ENCODE measurements around the gene PPP6R1. TPM values are rescaled to one million over a fixed set of nuclear protein-coding genes. Genes with fewer than 3 reads are reported as not detected.

Gene PPP6R1
- total RNA-seq, 2 experiments from 2014 or later, result 89.6 to 161 TPM

GRCh38 chr19:55208880-55209692 lies 49.7 kb downstream of the PPP6R1 start, which contains the start of gene PTPRH:
TSS of gene PTPRH (minus strand) at chr19:55209501. CDS start at chr19:55209433, 68 bp downstream.
- no peak within 1 kb of the TSS for H3K4me3 ChIP-seq (ENCODE audit: low read depth, low read length, poor library complexity, severe bottlenecking)
- no peaks in the 10 kb centered on the region for H3K36me3 ChIP-seq (ENCODE audit: insufficient read depth, low read length)
- TF ChIP-seq EZH2phosphoT487 (IDR thresholded peaks at IDR 0.05; ENCODE audit: borderline replicate concordance, low read depth, low read length) (no peak), CTCF (conservative IDR thresholded peaks at IDR 0.05; ENCODE audit: low read length) (no peak)
- H3K9me3 ChIP-seq (ENCODE audit: low read length), result no peaks in the 10 kb centered on the region
- intact Hi-C loops (cut with micrococcal nuclease; ENCODE audit: unreplicated experiment), result no loop called here
- H3K9me2 ChIP-seq (ENCODE audit: insufficient read depth, low read length), result no peaks in the 10 kb centered on the region
- no peak for DNase-seq (ENCODE audit: low spot score)
- H3K4me2 ChIP-seq (ENCODE audit: low read length), result no peak within 1 kb of the TSS; the same call in 1 of the 2 replicates
- H3K4me1 ChIP-seq (ENCODE audit: insufficient read depth, low read length, poor library complexity, severe bottlenecking), result peaks cover 7% of the 10 kb centered on the region
- POLR2A ChIA-PET, result no interaction called here
- H4K20me1 ChIP-seq (ENCODE audit: insufficient read depth, low read length), result no peaks in the 10 kb centered on the region
- CTCF ChIA-PET (ENCODE audit: unreplicated experiment), result no interaction called here
- H3K27ac ChIP-seq (ENCODE audit: low read depth, low read length, poor library complexity, severe bottlenecking), result no peak within 1 kb of the TSS
- no TSS peak for BruUV-seq (replicated peaks)
- H2AFZ ChIP-seq (ENCODE audit: low read length), result no peak within 1 kb of the TSS
- no peaks in the 10 kb centered on the region for H3K79me2 ChIP-seq (ENCODE audit: insufficient read depth, low read depth, low read length)

DNA sequence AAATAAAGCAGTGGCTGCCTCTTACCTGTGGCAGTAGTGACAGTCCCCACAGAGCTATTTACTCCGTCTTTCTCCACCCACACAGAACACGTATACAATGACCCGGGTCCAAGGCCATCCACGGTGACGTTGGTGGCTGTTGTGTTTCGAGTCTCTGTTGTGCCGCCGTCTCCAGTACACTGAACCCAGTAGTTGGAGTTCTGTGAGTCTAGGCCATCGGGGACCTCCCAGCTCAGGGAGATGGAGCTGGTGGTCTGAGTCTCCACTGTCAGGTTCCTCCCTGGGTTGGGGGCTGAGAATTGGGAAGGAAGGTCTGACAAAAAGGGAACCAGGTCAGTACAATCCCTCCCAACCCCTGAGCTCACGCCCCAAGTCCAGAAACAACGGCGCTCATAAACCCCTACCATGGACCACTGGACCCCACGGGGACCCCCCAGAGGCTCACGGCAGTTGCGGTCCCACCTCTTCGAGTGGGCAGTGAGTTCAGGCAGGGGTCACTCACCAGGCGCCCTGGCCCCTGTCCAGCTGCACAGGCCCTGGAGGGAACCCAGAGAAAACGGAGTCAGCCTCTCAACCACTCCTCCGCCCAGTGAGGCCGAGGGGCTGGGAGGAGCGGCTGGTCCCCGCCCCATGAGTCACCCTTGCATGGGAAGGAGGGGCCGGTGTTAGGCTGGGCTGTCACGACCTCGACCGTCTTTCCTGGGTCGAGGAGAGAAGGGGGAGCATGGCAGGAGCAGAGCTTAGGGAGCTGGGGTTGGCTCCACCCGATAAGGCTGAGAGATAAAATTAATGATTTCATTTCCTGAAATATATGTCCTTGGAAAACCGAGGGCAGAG lies 51.9 kb downstream of the PPP6R1 start:
- Histone ChIP-seq H3K4me1 (ENCODE audit: insufficient read depth, low read length, poor library complexity, severe bottlenecking) (peaks cover 7% of the 10 kb centered on the region), H3K9me2 (ENCODE audit: insufficient read depth, low read length) (no peaks in the 10 kb centered on the region), H3K36me3 (ENCODE audit: insufficient read depth, low read length) (no peaks in the 10 kb centered on the region), H3K27ac (ENCODE audit: low read depth, low read length, poor library complexity, severe bottlenecking) (no peak overlapping the region), H2AFZ (ENCODE audit: low read length) (no peak overlapping the region), H4K20me1 (ENCODE audit: insufficient read depth, low read length) (no peaks in the 10 kb centered on the region), H3K4me3 (ENCODE audit: low read depth, low read length, poor library complexity, severe bottlenecking) (no peak overlapping the region), H3K79me2 (ENCODE audit: insufficient read depth, low read depth, low read length) (no peaks in the 10 kb centered on the region), H3K9me3 (ENCODE audit: low read length) (no peaks in the 10 kb centered on the region), H3K4me2 (ENCODE audit: low read length) (no peak overlapping the region)
- no peak for DNase-seq (ENCODE audit: low spot score)
- ChIA-PET POLR2A (no interaction called here), CTCF (ENCODE audit: unreplicated experiment) (interaction anchor here (0.6 kb wide), 1 partner anchor 726 kb away, joined by 6 read pairs; no protein-coding TSS in a partner anchor)
- BruUV-seq (replicated peaks), result no TSS peak
- TF ChIP-seq EZH2phosphoT487 (IDR thresholded peaks at IDR 0.05; ENCODE audit: borderline replicate concordance, low read depth, low read length) (no peak), CTCF (conservative IDR thresholded peaks at IDR 0.05; ENCODE audit: low read length) (no peak)
- intact Hi-C loops (cut with micrococcal nuclease; ENCODE audit: unreplicated experiment), result no loop called here

All from OCI-LY7 (cell line).